ENCODE measurements around the gene RFX4. TPM values are rescaled to one million over a fixed set of nuclear protein-coding genes. Genes with fewer than 3 reads are reported as not detected.

Gene RFX4
- polyA plus RNA-seq, 6 donors from 2014 or later: not detected

- H3K27ac Mint-ChIP-seq: peak overlapping the region in 5 of 6 donors; percentile 18 to 93 (median 74)
- ATAC-seq (ENCODE audit: low read depth in 2 of 2) (peak; percentile 97 to 99), DNase-seq (peak; percentile 55)
- H3K4me1 Mint-ChIP-seq: peaks cover 19 to 23% (median 23%) of the 10 kb centered on the region in 3 donors
- peak overlapping the region in 7 of 8 donors; percentile 53 to 82 (median 69) for H3K4me3 Mint-ChIP-seq
- H3K27me3 Mint-ChIP-seq: peaks cover 0 to 6% (median 0%) of the 10 kb centered on the region in 3 donors
- no peaks in the 10 kb centered on the region for H3K36me3 Mint-ChIP-seq
- no peaks in the 10 kb centered on the region for H3K9me3 Mint-ChIP-seq
Measured at GRCh38 chr12:106760184-106760531, 177.4 kb downstream of the RFX4 start.

- H3K36me3 Mint-ChIP-seq: no peaks in the 10 kb centered on the region
- peaks cover 16 to 18% (median 17%) of the 10 kb centered on the region in 3 donors for H3K4me1 Mint-ChIP-seq
- H3K4me3 Mint-ChIP-seq: no peak overlapping the region
- H3K27ac Mint-ChIP-seq: no peak overlapping the region
- H3K9me3 Mint-ChIP-seq: no peaks in the 10 kb centered on the region
- ATAC-seq (ENCODE audit: low read depth in 2 of 2) (no peak), DNase-seq (no peak)
- peaks cover 19 to 36% (median 21%) of the 10 kb centered on the region in 3 donors for H3K27me3 Mint-ChIP-seq
Measured at GRCh38 chr12:106764220-106764619, 181.4 kb downstream of the RFX4 start.

DNA sequence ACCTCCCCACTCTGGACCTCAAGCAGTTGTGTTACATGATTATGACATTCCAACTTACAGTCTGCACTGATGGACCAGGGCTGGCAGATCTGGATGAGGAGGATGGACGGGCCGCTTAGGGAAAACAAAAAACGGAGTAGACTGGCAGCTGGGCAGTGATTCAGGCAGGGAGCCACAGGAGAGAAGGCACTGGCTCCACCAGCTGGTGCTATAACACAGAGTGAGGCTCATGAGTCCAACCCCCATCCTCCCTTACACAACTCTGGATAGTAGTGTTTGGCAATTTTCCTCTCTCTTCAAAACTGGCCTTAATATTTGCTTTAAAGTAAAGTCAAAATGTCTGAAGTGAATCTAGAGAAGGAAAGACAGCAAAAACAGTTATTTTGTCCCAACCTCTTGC, 181.9 kb downstream of the RFX4 start:
- DNase-seq: no peak
- no peak overlapping the region for H3K27ac Mint-ChIP-seq

GRCh38 chr12:106766393-106766826, 183.6 kb downstream of the RFX4 start:
- Mint-ChIP-seq H3K27me3 (peaks cover 28 to 37% (median 29%) of the 10 kb centered on the region in 3 donors), H3K4me1 (no peaks in the 10 kb centered on the region), H3K36me3 (no peaks in the 10 kb centered on the region), H3K9me3 (peaks cover 0 to 2% (median 0%) of the 10 kb centered on the region in 7 donors), H3K27ac (no peak overlapping the region), H3K4me3 (no peak overlapping the region)
- ATAC-seq (ENCODE audit: low read depth in 2 of 2): no peak
- no peak for DNase-seq

More for the DNA sequence above, 181.9 kb downstream of the RFX4 start:
- Mint-ChIP-seq H3K4me1 (peaks cover 13 to 15% (median 15%) of the 10 kb centered on the region in 3 donors), H3K4me3 (no peak overlapping the region), H3K9me3 (peaks cover 0 to under 1% (median 0%) of the 10 kb centered on the region in 7 donors), H3K27me3 (peaks cover 24 to 37% (median 26%) of the 10 kb centered on the region in 3 donors), H3K36me3 (no peaks in the 10 kb centered on the region)
- no peak for ATAC-seq (ENCODE audit: low read depth in 2 of 2)

- Mint-ChIP-seq H3K4me1 (no peaks in the 10 kb centered on the region), H3K27me3 (peaks cover 28 to 37% (median 33%) of the 10 kb centered on the region in 3 donors), H3K9me3 (peaks cover 0 to 2% (median 0%) of the 10 kb centered on the region in 7 donors), H3K4me3 (no peak overlapping the region), H3K36me3 (no peaks in the 10 kb centered on the region), H3K27ac (no peak overlapping the region)
- DNase-seq (no peak), ATAC-seq (ENCODE audit: low read depth in 2 of 2) (no peak)
Measured at GRCh38 chr12:106767206-106767605, 184.4 kb downstream of the RFX4 start.

DNA sequence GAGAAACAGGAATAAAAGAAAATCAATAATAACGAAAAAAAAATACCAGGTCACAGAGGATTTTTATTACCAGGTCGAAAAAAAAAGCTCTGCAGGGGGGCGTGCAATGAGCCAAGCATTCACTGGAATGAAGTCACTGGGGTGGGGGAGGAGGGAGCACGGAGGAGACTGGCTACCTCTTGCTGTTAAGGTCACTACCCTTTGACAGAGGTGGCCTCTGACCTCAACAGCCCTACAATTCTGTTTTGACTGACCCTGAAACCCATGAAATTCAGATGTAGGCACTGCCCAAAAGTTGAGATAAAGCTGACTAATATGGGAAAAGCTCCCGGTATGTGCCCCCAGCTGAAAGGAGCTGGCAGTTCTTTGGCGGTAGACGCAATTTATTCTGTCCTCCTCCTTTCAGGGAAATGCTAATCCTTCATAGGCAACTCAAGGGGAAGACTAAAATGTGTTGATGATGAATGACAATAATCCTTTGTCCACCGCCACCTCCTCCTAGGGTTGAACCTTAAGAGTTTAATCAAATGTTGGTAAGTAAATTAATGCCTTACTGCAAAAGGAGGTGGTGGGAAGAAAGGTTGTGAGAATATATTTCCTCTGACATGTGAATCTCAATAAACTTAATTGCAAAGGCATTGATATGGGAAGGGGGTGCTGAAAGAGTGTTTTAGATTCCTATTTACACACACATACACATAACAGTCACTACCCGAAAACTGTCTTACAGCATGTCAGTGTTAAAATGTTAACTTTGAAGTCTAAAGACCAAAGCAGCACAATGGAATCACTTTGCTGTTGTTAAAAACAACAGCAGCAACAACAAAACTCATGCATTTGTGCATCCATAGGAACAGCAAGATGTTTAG, 185.4 kb downstream of the RFX4 start:
- peaks cover 28 to 44% (median 38%) of the 10 kb centered on the region in 3 donors for H3K27me3 Mint-ChIP-seq
- ATAC-seq (ENCODE audit: low read depth in 2 of 2): no peak
- H3K4me3 Mint-ChIP-seq: no peak overlapping the region
- H3K9me3 Mint-ChIP-seq: peaks cover 0 to 2% (median 0%) of the 10 kb centered on the region in 7 donors
- no peak for DNase-seq
- no peaks in the 10 kb centered on the region for H3K4me1 Mint-ChIP-seq
- H3K36me3 Mint-ChIP-seq: no peaks in the 10 kb centered on the region
- H3K27ac Mint-ChIP-seq: no peak overlapping the region

DNA sequence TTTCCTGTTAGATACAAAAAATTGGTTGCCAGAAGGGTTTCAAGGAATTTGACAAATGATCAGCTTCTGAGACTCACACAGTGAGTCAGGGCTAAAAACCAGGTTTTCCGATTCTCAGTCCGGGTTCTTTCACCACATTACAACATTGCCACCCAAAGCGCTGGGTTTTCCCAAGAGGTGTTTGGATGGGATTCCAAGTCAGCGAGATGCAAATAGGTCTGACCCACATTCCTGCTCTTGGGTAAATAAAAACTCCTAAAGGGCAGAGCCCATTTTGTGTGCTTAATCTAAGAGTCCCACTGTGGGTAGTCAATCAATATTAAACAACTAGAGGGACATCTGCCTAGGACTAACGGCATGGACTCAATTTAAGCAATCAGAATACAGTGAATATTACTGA, 186.3 kb downstream of the RFX4 start:
- H3K9me3 Mint-ChIP-seq: peaks cover 0 to 5% (median 0%) of the 10 kb centered on the region in 7 donors
- no peak overlapping the region for H3K4me3 Mint-ChIP-seq
- ATAC-seq (ENCODE audit: low read depth in 2 of 2) (no peak), DNase-seq (no peak)
- peaks cover 33 to 53% (median 47%) of the 10 kb centered on the region in 3 donors for H3K27me3 Mint-ChIP-seq
- peaks cover 4 to 5% (median 5%) of the 10 kb centered on the region in 3 donors for H3K4me1 Mint-ChIP-seq
- H3K36me3 Mint-ChIP-seq: peaks cover 0 to 3% of the 10 kb centered on the region in 2 donors
- H3K27ac Mint-ChIP-seq: no peak overlapping the region

GRCh38 chr12:106769546-106769945, 186.7 kb downstream of the RFX4 start:
- H3K4me3 Mint-ChIP-seq: no peak overlapping the region
- DNase-seq (no peak), ATAC-seq (ENCODE audit: low read depth in 2 of 2) (no peak)
- H3K27me3 Mint-ChIP-seq: peaks cover 37 to 54% (median 50%) of the 10 kb centered on the region in 3 donors
- H3K4me1 Mint-ChIP-seq: peaks cover 9% of the 10 kb centered on the region in 3 donors
- peaks cover 0 to 5% (median 0%) of the 10 kb centered on the region in 7 donors for H3K9me3 Mint-ChIP-seq
- H3K27ac Mint-ChIP-seq: no peak overlapping the region
- H3K36me3 Mint-ChIP-seq: peaks cover 0 to 8% of the 10 kb centered on the region in 2 donors

DNA sequence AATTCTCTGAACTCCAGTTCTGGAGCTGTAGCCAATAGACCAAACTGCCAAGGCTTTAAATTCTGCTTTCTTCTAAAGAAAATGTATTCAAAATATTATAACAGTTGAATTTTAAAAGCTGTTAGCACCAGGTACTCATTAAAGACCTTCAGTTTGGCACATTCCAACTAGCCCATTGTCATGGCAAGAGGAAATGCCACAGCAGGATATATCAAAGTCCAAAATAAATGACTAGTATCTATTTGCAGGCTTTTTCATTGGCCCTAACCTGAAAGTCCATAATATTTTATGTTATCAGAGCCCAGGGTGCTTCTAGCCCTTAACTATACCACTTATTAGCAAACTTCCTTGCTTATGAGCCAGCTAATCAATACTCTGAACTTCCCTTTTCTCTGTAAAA, 188.6 kb downstream of the RFX4 start:
- Mint-ChIP-seq H3K4me3 (no peak overlapping the region), H3K27ac (no peak overlapping the region), H3K27me3 (peaks cover 39 to 66% (median 62%) of the 10 kb centered on the region in 3 donors), H3K36me3 (peaks cover 0 to 15% of the 10 kb centered on the region in 2 donors), H3K9me3 (peaks cover 0 to 5% (median 0%) of the 10 kb centered on the region in 7 donors), H3K4me1 (peaks cover 14 to 24% (median 21%) of the 10 kb centered on the region in 3 donors)
- ATAC-seq (ENCODE audit: low read depth in 2 of 2) (no peak), DNase-seq (no peak)

- H3K4me1 Mint-ChIP-seq: peaks cover 14 to 24% (median 21%) of the 10 kb centered on the region in 3 donors
- peaks cover 28 to 68% (median 46%) of the 10 kb centered on the region in 3 donors for H3K27me3 Mint-ChIP-seq
- peak overlapping the region; percentile 86 to 99 (median 94) for H3K4me3 Mint-ChIP-seq
- no peak for ATAC-seq (ENCODE audit: low read depth in 2 of 2)
- peak overlapping the region in 3 of 6 donors; percentile 86 to 91 (median 90) for H3K27ac Mint-ChIP-seq
- peaks cover 0 to 15% of the 10 kb centered on the region in 2 donors for H3K36me3 Mint-ChIP-seq
- no peak for DNase-seq
- peaks cover 0 to 5% (median 0%) of the 10 kb centered on the region in 7 donors for H3K9me3 Mint-ChIP-seq
Measured at GRCh38 chr12:106773286-106774004, 190.6 kb downstream of the RFX4 start.

GRCh38 chr12:106774005-106774807, 191.4 kb downstream of the RFX4 start, which contains the start of gene RIC8B:
Gene RIC8B, plus strand, starts transcription at chr12:106774682. Its CDS starts 64 bp downstream, at chr12:106774746.
- Mint-ChIP-seq H3K27ac (peak within 1 kb of the TSS in 5 of 6 donors; percentile 66 to 91 (median 86)), H3K9me3 (peaks cover 0 to 5% (median 0%) of the 10 kb centered on the region in 7 donors), H3K4me3 (peak within 1 kb of the TSS; percentile 86 to 99 (median 94)), H3K4me1 (peaks cover 14 to 24% (median 21%) of the 10 kb centered on the region in 3 donors), H3K36me3 (peaks cover 0 to 15% of the 10 kb centered on the region in 2 donors), H3K27me3 (peaks cover 26 to 60% (median 38%) of the 10 kb centered on the region in 3 donors)
- DNase-seq: peak; percentile 30
- ATAC-seq (ENCODE audit: low read depth in 2 of 2): peak; percentile 79 to 80

- DNase-seq: no peak
- Mint-ChIP-seq H3K9me3 (peaks cover 0 to 5% (median 0%) of the 10 kb centered on the region in 7 donors), H3K4me1 (peaks cover 14 to 24% (median 21%) of the 10 kb centered on the region in 3 donors), H3K27ac (peak overlapping the region in 2 of 6 donors; percentile 75 to 86), H3K4me3 (peak overlapping the region; percentile 86 to 99 (median 94)), H3K27me3 (peaks cover 19 to 53% (median 37%) of the 10 kb centered on the region in 3 donors), H3K36me3 (peaks cover 0 to 15% of the 10 kb centered on the region in 2 donors)
- no peak for ATAC-seq (ENCODE audit: low read depth in 2 of 2)
Measured at GRCh38 chr12:106774808-106775524, 192.2 kb downstream of the RFX4 start.
